Gastroesophageal sphincter (tissue), 4 donors: Measurements from ENCODE around the gene PUM1. TPM values are rescaled to one million over a fixed set of nuclear protein-coding genes. Genes with fewer than 3 reads are reported as not detected.

Experiments
- ATAC-seq: fragments of 150-250 bp; one replicate; pipeline ENCODE4 v1.9.1; 2016; ENCODE audit warnings: mild to moderate bottlenecking, moderate library complexity
- H3K27ac ChIP-seq, 4 donors: fragments of 200-600 bp; sonication (generic) in 3 of 4; 1 replicate in 3 of 4; 2 replicates in 1 of 4; pipeline ENCODE4 v1.5.1; 2016 to 2019
- H3K27me3 ChIP-seq: fragments of 200-600 bp; sonication (generic); one replicate; pipeline ENCODE4 v1.5.1; 2019
- H3K36me3 ChIP-seq, 2 donors: fragments of 200-600 bp; sonication (generic); one replicate each; pipeline ENCODE4 v1.5.1; 2019; ENCODE audit warnings: control low read depth in 1 of 2
- H3K4me1 ChIP-seq, 3 donors: fragments of 200-600 bp; sonication (generic); 1 replicate in 2 of 3; 2 replicates in 1 of 3; pipeline ENCODE4 v1.5.1; 2016 to 2019; ENCODE audit warnings: control low read depth in 2 of 3
- H3K4me3 ChIP-seq, 2 donors: fragments of 200-600 bp; sonication (generic); one replicate each; pipeline ENCODE4 v1.5.1; 2019; ENCODE audit warnings: mild to moderate bottlenecking in 1 of 2, moderate library complexity in 1 of 2
- H3K9me3 ChIP-seq, 3 donors: fragments of 200-600 bp; sonication (generic); one replicate each; pipeline ENCODE4 v1.5.1; 2017 to 2019; ENCODE audit warnings: control low read depth in 2 of 3
- EP300 ChIP-seq: sonication (generic); formaldehyde crosslinking; IDR thresholded peaks from one replicate; pipeline ENCODE4 v1.6.1; 2017; ENCODE audit warnings: antibody characterized with exemption, mild to moderate bottlenecking
- POLR2A ChIP-seq, 2 donors: fragments of 450-650 bp; IDR thresholded peaks; one replicate each; pipeline ENCODE4 v1.6.1; 2017; ENCODE audit warnings: antibody characterized with exemption in 2 of 2, mild to moderate bottlenecking in 2 of 2, moderate library complexity in 1 of 2
- POLR2AphosphoS5 ChIP-seq: sonication (generic); formaldehyde crosslinking; IDR thresholded peaks from one replicate; pipeline ENCODE4 v1.6.1; 2017; ENCODE audit warnings: antibody characterized with exemption
- WGBS, 2 donors: methylation state at CpG; one replicate each; pipeline ENCODE4 v1.1.5; 2018; ENCODE audit warnings: low coverage in 1 of 2; 5-methylcytosine and 5-hydroxymethylcytosine counted together
- total RNA-seq, 4 donors: library from RNA; depleted of rRNA; stranded (reverse); fragments of >200 nt; gene quantifications; one replicate each; pipeline ENCODE4 v1.1.0, GENCODE V29; 2016
- TF ChIP-seq, protein P1 (sequence below), 4 experiments: fragments of 200-600 bp in 2 of 4; fragments of 450-650 bp in 2 of 4; sonication (generic) in 1 of 4; IDR thresholded peaks; one replicate each; pipeline ENCODE4 v1.5.1; 2017 to 2019; ENCODE audit warnings: antibody characterized with exemption in 4 of 4, mild to moderate bottlenecking in 2 of 4, moderate library complexity in 2 of 4

The PUM1 gene
- total RNA-seq, 4 donors from 2014 or later = 83.8 to 90.7 (median 88.4) TPM

DNA sequence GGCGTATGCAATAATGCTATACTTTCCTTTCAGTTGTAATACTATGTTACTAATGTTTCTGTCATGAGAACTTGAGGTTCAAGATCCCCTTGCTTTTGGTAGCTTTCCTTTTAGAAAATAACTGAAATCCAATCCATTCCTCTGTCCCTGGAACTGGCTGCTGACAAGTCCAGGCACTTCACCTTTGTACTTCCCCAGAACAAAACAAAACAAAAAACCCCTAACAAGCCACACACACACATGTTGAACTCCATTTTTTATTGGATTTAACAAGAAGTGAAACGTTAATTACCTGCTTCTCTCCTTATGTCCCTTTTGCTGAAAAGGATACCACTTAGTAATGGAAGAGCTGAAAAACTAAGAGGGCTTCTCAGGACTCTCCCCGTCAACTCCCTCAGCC lies 130.9 kb downstream of the PUM1 start:
- 70 to 73% methylated on average over 3 of the region's 3 CpGs for WGBS, 2 donors
- peaks cover 0 to 14% (median 0%) of the 10 kb centered on the region in 3 donors for H3K4me1 ChIP-seq
- TF ChIP-seq, protein P1, sequence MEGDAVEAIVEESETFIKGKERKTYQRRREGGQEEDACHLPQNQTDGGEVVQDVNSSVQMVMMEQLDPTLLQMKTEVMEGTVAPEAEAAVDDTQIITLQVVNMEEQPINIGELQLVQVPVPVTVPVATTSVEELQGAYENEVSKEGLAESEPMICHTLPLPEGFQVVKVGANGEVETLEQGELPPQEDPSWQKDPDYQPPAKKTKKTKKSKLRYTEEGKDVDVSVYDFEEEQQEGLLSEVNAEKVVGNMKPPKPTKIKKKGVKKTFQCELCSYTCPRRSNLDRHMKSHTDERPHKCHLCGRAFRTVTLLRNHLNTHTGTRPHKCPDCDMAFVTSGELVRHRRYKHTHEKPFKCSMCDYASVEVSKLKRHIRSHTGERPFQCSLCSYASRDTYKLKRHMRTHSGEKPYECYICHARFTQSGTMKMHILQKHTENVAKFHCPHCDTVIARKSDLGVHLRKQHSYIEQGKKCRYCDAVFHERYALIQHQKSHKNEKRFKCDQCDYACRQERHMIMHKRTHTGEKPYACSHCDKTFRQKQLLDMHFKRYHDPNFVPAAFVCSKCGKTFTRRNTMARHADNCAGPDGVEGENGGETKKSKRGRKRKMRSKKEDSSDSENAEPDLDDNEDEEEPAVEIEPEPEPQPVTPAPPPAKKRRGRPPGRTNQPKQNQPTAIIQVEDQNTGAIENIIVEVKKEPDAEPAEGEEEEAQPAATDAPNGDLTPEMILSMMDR (IDR thresholded peaks at IDR 0.05) = no peak
- no peak for TF ChIP-seq EP300
- TF ChIP-seq POLR2A (IDR thresholded peaks at IDR 0.05) = no peak
- no peak for TF ChIP-seq POLR2AphosphoS5
- H3K27ac ChIP-seq = no peak overlapping the region
- no peaks in the 10 kb centered on the region for H3K9me3 ChIP-seq
- H3K27me3 ChIP-seq = no peaks in the 10 kb centered on the region
- H3K36me3 ChIP-seq = peaks cover 0 to 82% of the 10 kb centered on the region in 2 donors
- ATAC-seq = no peak
- H3K4me3 ChIP-seq = no peak overlapping the region

DNA sequence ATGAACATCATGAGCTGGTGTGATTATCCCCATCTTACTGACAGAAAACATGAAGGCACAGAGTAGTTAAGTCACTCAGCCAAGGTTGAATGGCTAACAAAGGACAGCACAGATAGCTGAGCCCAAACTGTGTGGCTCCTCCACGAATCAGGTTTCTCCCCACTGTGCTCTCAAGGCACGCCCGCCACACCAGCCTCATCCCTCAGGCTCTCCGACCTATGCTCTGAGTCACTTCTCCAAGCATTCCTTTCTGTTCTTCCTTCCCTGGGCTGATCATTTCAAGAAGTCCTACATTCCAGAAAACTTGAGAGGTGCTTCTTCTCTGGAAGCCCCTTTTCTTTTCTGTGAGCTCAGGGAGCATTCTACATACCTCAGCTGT lies 131.7 kb downstream of the PUM1 start:
- Histone ChIP-seq H3K36me3 (peaks cover 0 to 74% of the 10 kb centered on the region in 2 donors), H3K4me3 (no peak overlapping the region), H3K27me3 (no peaks in the 10 kb centered on the region), H3K9me3 (no peaks in the 10 kb centered on the region), H3K27ac (no peak overlapping the region), H3K4me1 (peaks cover 0 to 21% (median 0%) of the 10 kb centered on the region in 3 donors)
- ATAC-seq = no peak
- no peak for TF ChIP-seq POLR2AphosphoS5
- TF ChIP-seq POLR2A (IDR thresholded peaks at IDR 0.05) = no peak
- no peak for TF ChIP-seq EP300
- TF ChIP-seq, protein P1 (IDR thresholded peaks at IDR 0.05) = no peak
- 47 to 67% methylated on average over 2 to 4 of the region's 4 CpGs for WGBS, 2 donors

DNA sequence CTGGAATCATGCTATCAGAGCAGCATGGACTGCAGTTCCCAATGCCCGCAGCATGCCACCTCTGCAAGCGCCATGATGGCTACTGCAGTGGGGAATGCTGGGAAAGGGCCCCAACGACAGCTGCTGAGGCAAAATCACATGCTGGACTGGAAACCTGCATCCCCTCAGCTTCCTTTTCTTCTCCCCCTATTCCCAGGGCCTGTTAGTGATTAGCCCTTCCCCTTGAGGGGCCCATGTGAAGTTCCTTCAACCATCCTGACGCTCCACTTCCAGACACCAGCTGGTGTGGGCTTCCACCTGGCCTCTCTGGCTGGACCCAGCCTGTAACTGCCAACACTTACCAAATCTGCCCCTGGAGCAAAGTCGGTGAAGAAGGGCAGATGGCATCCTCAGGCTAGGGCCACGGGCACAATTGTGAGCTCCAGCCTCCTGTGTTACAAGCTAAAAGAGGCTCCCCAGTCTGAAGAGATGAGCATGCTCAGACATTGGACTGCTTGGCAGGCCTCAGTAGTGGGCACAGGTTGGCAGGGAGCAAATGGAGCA lies 134.8 kb downstream of the PUM1 start:
- Histone ChIP-seq H3K4me1 (peaks cover 0 to 23% (median 0%) of the 10 kb centered on the region in 3 donors), H3K36me3 (peaks cover 0 to 45% of the 10 kb centered on the region in 2 donors), H3K27ac (no peak overlapping the region), H3K27me3 (no peaks in the 10 kb centered on the region), H3K9me3 (no peaks in the 10 kb centered on the region), H3K4me3 (no peak overlapping the region)
- TF ChIP-seq EP300 = no peak
- no peak for TF ChIP-seq POLR2AphosphoS5
- TF ChIP-seq POLR2A (IDR thresholded peaks at IDR 0.05) = no peak
- TF ChIP-seq, protein P1 (IDR thresholded peaks at IDR 0.05) = no peak
- 50 to 72% methylated on average over 2 of the region's 6 CpGs for WGBS, 2 donors
- ATAC-seq = no peak

DNA sequence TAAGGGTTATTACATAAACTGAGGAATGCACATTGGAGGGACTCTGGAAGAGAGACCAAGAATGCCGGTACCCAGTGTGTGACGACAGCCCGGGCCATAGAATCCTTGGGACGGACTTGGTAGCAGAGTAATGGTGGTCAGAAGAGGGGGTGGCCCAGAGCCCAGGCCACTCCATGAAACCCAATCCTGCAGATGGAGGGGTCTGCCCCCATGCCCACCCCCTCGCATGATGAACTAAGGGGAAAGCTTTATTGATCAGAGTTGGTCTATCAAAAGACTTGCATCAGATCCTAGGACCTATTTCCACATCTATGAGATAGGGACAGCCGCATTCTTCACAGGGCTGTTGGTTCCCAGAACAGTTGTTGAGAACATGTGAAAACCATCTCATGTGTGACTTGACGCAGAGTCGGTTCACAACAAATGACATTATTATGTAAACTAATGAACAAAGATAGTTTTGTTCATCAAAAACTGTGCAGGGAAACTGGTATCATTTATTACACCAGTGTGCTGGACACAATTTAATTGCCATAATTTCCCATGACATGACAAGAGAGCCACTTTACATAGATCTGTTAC lies 135.5 kb downstream of the PUM1 start:
- Histone ChIP-seq H3K27ac (peak overlapping the region in 1 of 4 donors; percentile 27), H3K4me1 (peaks cover 0 to 23% (median 0%) of the 10 kb centered on the region in 3 donors), H3K36me3 (peaks cover 0 to 40% of the 10 kb centered on the region in 2 donors), H3K9me3 (no peaks in the 10 kb centered on the region), H3K4me3 (no peak overlapping the region), H3K27me3 (no peaks in the 10 kb centered on the region)
- no peak for ATAC-seq
- TF ChIP-seq EP300 = no peak
- no peak for TF ChIP-seq POLR2AphosphoS5
- TF ChIP-seq POLR2A (IDR thresholded peaks at IDR 0.05) = no peak
- TF ChIP-seq, protein P1 (IDR thresholded peaks at IDR 0.05) = no peak
- 72 to 74% methylated on average over 5 to 7 of the region's 8 CpGs for WGBS, 2 donors
